Activated T-cell treated with anti-CD3 and anti-CD28 coated beads, Interleukin-2, amount 50 U/mL, for 4 hours (primary cell): ENCODE data around the gene FCSK. TPM values are rescaled to one million over a fixed set of nuclear protein-coding genes. Genes with fewer than 3 reads are reported as not detected.
"Not testable (repeated sequence)": the region's sequence is repeated elsewhere in the genome, so short reads cannot be mapped to it uniquely, and the experiment has no call there.

Source experiments
- ATAC-seq, 2 donors: fragments of 200-7000 bp; cut with Tn5 transposase; one replicate each; pipeline ENCODE4 v1.10.0; 2021
- DNase-seq: peaks from one replicate; pipeline ENCODE4 v3.0.0-alpha.2; 2020
- H3K27me3 Mint-ChIP-seq: one replicate; pipeline ENCODE4 v1.8.0; 2021; ENCODE audit warnings: low read depth, mixed read lengths
- H3K36me3 Mint-ChIP-seq: one replicate; pipeline ENCODE4 v1.8.0; 2022; ENCODE audit warnings: mixed read lengths; ENCODE audit not compliant: insufficient read depth
- H3K4me1 Mint-ChIP-seq: one replicate; pipeline ENCODE4 v1.8.0; 2021; ENCODE audit warnings: low read depth, mixed read lengths
- H3K4me3 Mint-ChIP-seq: one replicate; pipeline ENCODE4 v1.8.0; 2021; ENCODE audit warnings: mild to moderate bottlenecking, moderate library complexity, mixed read lengths
- H3K9me3 Mint-ChIP-seq: one replicate; pipeline ENCODE4 v1.8.0; 2021; ENCODE audit warnings: mixed read lengths
- total RNA-seq, 3 donors: library from RNA; stranded (reverse); gene quantifications; one replicate each; pipeline ENCODE4 v1.2.1, GENCODE V29; 2021

The FCSK gene
- total RNA-seq, 3 donors from 2014 or later: 17.7 to 20.5 (median 19.2) TPM

GRCh38 chr16:70495425-70496182 lies 41.2 kb downstream of the FCSK start:
- no peak for DNase-seq
- ATAC-seq: no peak
- H3K4me3 Mint-ChIP-seq: no peak overlapping the region
- peaks cover 2% of the 10 kb centered on the region for H3K4me1 Mint-ChIP-seq
- H3K9me3 Mint-ChIP-seq: no peaks in the 10 kb centered on the region
- peaks cover 26% of the 10 kb centered on the region for H3K36me3 Mint-ChIP-seq
- H3K27me3 Mint-ChIP-seq: no peaks in the 10 kb centered on the region

- Mint-ChIP-seq H3K36me3 (peaks cover 26% of the 10 kb centered on the region), H3K4me3 (no peak overlapping the region), H3K9me3 (no peaks in the 10 kb centered on the region), H3K4me1 (peaks cover 2% of the 10 kb centered on the region), H3K27me3 (no peaks in the 10 kb centered on the region)
- no peak for DNase-seq
- peak; percentile 86 to 88 for ATAC-seq
Observed at GRCh38 chr16:70496513-70496912, 42.1 kb downstream of the FCSK start.

GRCh38 chr16:70508752-70509151 lies 54.4 kb downstream of the FCSK start:
- H3K36me3 Mint-ChIP-seq: peaks cover 11% of the 10 kb centered on the region
- no peaks in the 10 kb centered on the region for H3K9me3 Mint-ChIP-seq
- ATAC-seq (no peak), DNase-seq (no peak)
- peaks cover 9% of the 10 kb centered on the region for H3K4me1 Mint-ChIP-seq
- H3K4me3 Mint-ChIP-seq: no peak overlapping the region
- no peaks in the 10 kb centered on the region for H3K27me3 Mint-ChIP-seq

- no peak overlapping the region for H3K4me3 Mint-ChIP-seq
- no peak for DNase-seq
- no peaks in the 10 kb centered on the region for H3K27me3 Mint-ChIP-seq
- H3K4me1 Mint-ChIP-seq: peaks cover 9% of the 10 kb centered on the region
- H3K9me3 Mint-ChIP-seq: no peaks in the 10 kb centered on the region
- H3K36me3 Mint-ChIP-seq: peaks cover 14% of the 10 kb centered on the region
- no peak for ATAC-seq
Observed at GRCh38 chr16:70510216-70510615, 55.8 kb downstream of the FCSK start.

- ATAC-seq: no peak
- no peaks in the 10 kb centered on the region for H3K9me3 Mint-ChIP-seq
Observed at GRCh38 chr16:70511833-70512232, 57.4 kb downstream of the FCSK start.

GRCh38 chr16:70512456-70512855 lies 58.1 kb downstream of the FCSK start:
- peaks cover 16% of the 10 kb centered on the region for H3K36me3 Mint-ChIP-seq
- H3K4me1 Mint-ChIP-seq: peaks cover 9% of the 10 kb centered on the region
- H3K4me3 Mint-ChIP-seq: no peak overlapping the region
- DNase-seq: no peak
- no peak for ATAC-seq
- H3K27me3 Mint-ChIP-seq: no peaks in the 10 kb centered on the region
- no peaks in the 10 kb centered on the region for H3K9me3 Mint-ChIP-seq

More at GRCh38 chr16:70511833-70512232, 57.4 kb downstream of the FCSK start:
- DNase-seq: no peak
- H3K4me3 Mint-ChIP-seq: no peak overlapping the region
- no peaks in the 10 kb centered on the region for H3K27me3 Mint-ChIP-seq
- H3K4me1 Mint-ChIP-seq: peaks cover 9% of the 10 kb centered on the region
- peaks cover 16% of the 10 kb centered on the region for H3K36me3 Mint-ChIP-seq

- Mint-ChIP-seq H3K4me1 (peaks cover 30% of the 10 kb centered on the region), H3K36me3 (peaks cover 18% of the 10 kb centered on the region), H3K4me3 (peak overlapping the region; percentile 42), H3K27me3 (no peaks in the 10 kb centered on the region), H3K9me3 (no peaks in the 10 kb centered on the region)
- DNase-seq: no peak
- ATAC-seq: peak; percentile 42 to 52
Observed at GRCh38 chr16:70520612-70521297, 66.4 kb downstream of the FCSK start.

- Mint-ChIP-seq H3K27me3 (no peaks in the 10 kb centered on the region), H3K36me3 (peaks cover 28% of the 10 kb centered on the region), H3K9me3 (no peaks in the 10 kb centered on the region), H3K4me1 (peaks cover 44% of the 10 kb centered on the region), H3K4me3 (peak overlapping the region; percentile 99)
- no peak for ATAC-seq
- no peak for DNase-seq
Observed at GRCh38 chr16:70522216-70523075, 68.1 kb downstream of the FCSK start.

GRCh38 chr16:70523076-70523742 lies 68.8 kb downstream of the FCSK start, which contains the start of gene COG4:
TSS of gene COG4 (minus strand) at chr16:70523554. CDS start at chr16:70523543, 11 bp downstream.
- H3K4me1 Mint-ChIP-seq: peaks cover 48% of the 10 kb centered on the region
- H3K4me3 Mint-ChIP-seq: peak within 1 kb of the TSS; percentile 99
- H3K27me3 Mint-ChIP-seq: no peaks in the 10 kb centered on the region
- DNase-seq (peak; percentile 88), ATAC-seq (peak; percentile 78 to 84)
- peaks cover 26% of the 10 kb centered on the region for H3K36me3 Mint-ChIP-seq
- H3K9me3 Mint-ChIP-seq: no peaks in the 10 kb centered on the region

GRCh38 chr16:70523743-70524398 lies 69.5 kb downstream of the FCSK start, which contains the start of gene SF3B3:
TSS of gene SF3B3 (plus strand) at chr16:70523816. CDS start at chr16:70526657, 2,841 bp downstream.
- Mint-ChIP-seq H3K36me3 (peaks cover 30% of the 10 kb centered on the region), H3K4me3 (peak within 1 kb of the TSS; percentile 99), H3K27me3 (no peaks in the 10 kb centered on the region), H3K9me3 (no peaks in the 10 kb centered on the region), H3K4me1 (peaks cover 54% of the 10 kb centered on the region)
- ATAC-seq (peak; percentile 57 to 58), DNase-seq (peak; percentile 65)

GRCh38 chr16:70524399-70524825 lies 70.0 kb downstream of the FCSK start:
- not testable (repeated sequence) for H3K27me3 Mint-ChIP-seq, H3K9me3 Mint-ChIP-seq, DNase-seq
- peak overlapping the region; percentile 99 for H3K4me3 Mint-ChIP-seq
- peaks cover 34% of the 10 kb centered on the region for H3K36me3 Mint-ChIP-seq
- peaks cover 59% of the 10 kb centered on the region for H3K4me1 Mint-ChIP-seq
- ATAC-seq: peak; percentile 6 to 11

- Mint-ChIP-seq H3K27me3 (no peaks in the 10 kb centered on the region), H3K4me3 (peak overlapping the region; percentile 99), H3K36me3 (peaks cover 38% of the 10 kb centered on the region), H3K9me3 (no peaks in the 10 kb centered on the region), H3K4me1 (peaks cover 48% of the 10 kb centered on the region)
- DNase-seq: no peak
- no peak for ATAC-seq
Observed at GRCh38 chr16:70526403-70526802, 72.0 kb downstream of the FCSK start.

- no peak for DNase-seq
- Mint-ChIP-seq H3K4me1 (peaks cover 42% of the 10 kb centered on the region), H3K36me3 (peaks cover 42% of the 10 kb centered on the region)
Observed at GRCh38 chr16:70527315-70527996, 73.1 kb downstream of the FCSK start.

More at GRCh38 chr16:70527315-70527996, 73.1 kb downstream of the FCSK start:
- H3K4me3 Mint-ChIP-seq: peak overlapping the region; percentile 99
- ATAC-seq: no peak
- no peaks in the 10 kb centered on the region for H3K9me3 Mint-ChIP-seq
- H3K27me3 Mint-ChIP-seq: no peaks in the 10 kb centered on the region
